Prostate gland (tissue), 2 donors: ENCODE measurements around the gene XPNPEP2.

ENCODE experiments used
- CTCF ChIP-seq, 4 experiments: fragments of 200-600 bp in 2 of 4; fragments of 450-650 bp in 2 of 4; sonication (generic) in 2 of 4; IDR thresholded peaks; 1 replicate in 3 of 4; 2 replicates in 1 of 4; pipeline ENCODE4 v1.5.1; 2016 to 2019; ENCODE audit warnings: antibody characterized with exemption in 4 of 4, mild to moderate bottlenecking in 2 of 4, moderate library complexity in 2 of 4
- POLR2A ChIP-seq: fragments of 450-650 bp; IDR thresholded peaks from one replicate; pipeline ENCODE4 v1.6.1; 2016; ENCODE audit warnings: antibody characterized with exemption, mild to moderate bottlenecking
- POLR2AphosphoS5 ChIP-seq: sonication (generic); formaldehyde crosslinking; IDR thresholded peaks from one replicate; pipeline ENCODE4 v1.6.1; 2017; ENCODE audit warnings: antibody characterized with exemption

GRCh38 chrX:129788527-129788926 lies 49.7 kb downstream of the XPNPEP2 start:
- TF ChIP-seq CTCF (IDR thresholded peaks at IDR 0.05), result no peak
- TF ChIP-seq POLR2AphosphoS5, result no peak
- no peak for TF ChIP-seq POLR2A
